Naive thymus-derived CD8-positive, alpha-beta T cell (primary cell): ENCODE results near the gene ACTR10. TPM values are rescaled to one million over a fixed set of nuclear protein-coding genes. Genes with fewer than 3 reads are reported as not detected.
A peak's percentile ranks its signal among the peaks of the same experiment; 100 is the strongest.
"Not testable (repeated sequence)": the region's sequence is repeated elsewhere in the genome, so short reads cannot be mapped to it uniquely, and the experiment has no call there.

ENCODE experiments used
- ATAC-seq, 2 donors: fragments of 150-1000 bp; cut with Tn5 transposase in 1 of 2; sonication (Bioruptor Pico), chemical (Tn5 transposase) in 1 of 2; 1 replicate in 1 of 2; 2 replicates in 1 of 2; pipeline ENCODE4 v1.10.0; 2021; ENCODE audit warnings: mild to moderate bottlenecking in 2 of 2, moderate library complexity in 2 of 2
- POLR2A ChIA-PET: fragments of 350-600 bp; sonication (Branson Sonifier 250); formaldehyde crosslinking; loops from one replicate; lab custom pipeline; 2021; ENCODE audit warnings: antibody characterized with exemption; lab: Charles Lee
- DNase-seq, 10 donors: peaks; one replicate each; pipeline versions ENCODE4 v3.0.0 to v3.0.0-alpha.2; 2020 to 2022
- H3K27ac Mint-ChIP-seq, 10 donors: one replicate each; pipeline ENCODE4 v1.8.0; 2020 to 2022; ENCODE audit warnings: mild to moderate bottlenecking in 10 of 10, mixed read lengths in 10 of 10, moderate library complexity in 4 of 10, inconsistent platforms in 1 of 10
- H3K27me3 Mint-ChIP-seq, 5 donors: one replicate each; pipeline ENCODE4 v1.8.0; 2021 to 2022; ENCODE audit warnings: mixed read lengths in 5 of 5
- H3K36me3 Mint-ChIP-seq, 3 donors: one replicate each; pipeline ENCODE4 v1.8.0; 2020 to 2022; ENCODE audit warnings: mixed read lengths in 3 of 3, mild to moderate bottlenecking in 2 of 3, inconsistent platforms in 1 of 3
- H3K4me1 Mint-ChIP-seq, 4 donors: one replicate each; pipeline ENCODE4 v1.8.0; 2021 to 2022; ENCODE audit warnings: mixed read lengths in 4 of 4
- H3K4me3 Mint-ChIP-seq, 10 donors: one replicate each; pipeline ENCODE4 v1.8.0; 2020 to 2022; ENCODE audit warnings: mild to moderate bottlenecking in 10 of 10, mixed read lengths in 10 of 10, moderate library complexity in 6 of 10, inconsistent platforms in 1 of 10
- H3K9me3 Mint-ChIP-seq, 9 donors: one replicate each; pipeline ENCODE4 v1.8.0; 2020 to 2022; ENCODE audit warnings: mixed read lengths in 9 of 9, mild to moderate bottlenecking in 3 of 9, inconsistent platforms in 1 of 9, moderate library complexity in 1 of 9
- polyA plus RNA-seq, 3 donors: library from polyadenylated mRNA; unstranded; fragments of 300-500 nt; fragmentation: Illumina TruSeq; gene quantifications; one replicate each; pipeline ENCODE4 v1.2.3, GENCODE V29; 2021
- total RNA-seq, 8 experiments: library from RNA in 2 of 8; stranded (reverse) in 2 of 8; gene quantifications; one replicate each; pipeline ENCODE4 v1.2.3 and lab custom pipeline; 2021 to 2026

The ACTR10 gene
- total and polyA plus RNA-seq, 5 experiments from 2014 or later, result 54.9 to 87.2 (median 80.3) TPM

- H3K36me3 Mint-ChIP-seq, result peaks cover 0 to 14% (median 4%) of the 10 kb centered on the region in 3 donors
- DNase-seq, result peak in 3 of 10 donors; percentile 5 to 17 (median 13)
- peaks cover 11 to 19% (median 14%) of the 10 kb centered on the region in 4 donors for H3K4me1 Mint-ChIP-seq
- POLR2A ChIA-PET, result interaction anchor here (1.0 kb wide), 1 partner anchor 60 kb away, joined by 5 read pairs; the partner anchor contains the start of gene ARID4A
- peak; percentile 27 to 45 for ATAC-seq
- no peak overlapping the region for H3K27ac Mint-ChIP-seq
- H3K4me3 Mint-ChIP-seq, result no peak overlapping the region
- peaks cover 0 to 2% (median 0%) of the 10 kb centered on the region in 5 donors for H3K27me3 Mint-ChIP-seq
- peaks cover 0 to 5% (median 0%) of the 10 kb centered on the region in 9 donors for H3K9me3 Mint-ChIP-seq
Measured at GRCh38 chr14:58238252-58239243, 38.6 kb downstream of the ACTR10 start.

- H3K27ac Mint-ChIP-seq, result no peak overlapping the region
- H3K4me3 Mint-ChIP-seq, result no peak overlapping the region
- DNase-seq (peak; percentile 68 to 94 (median 84)), ATAC-seq (peak; percentile 35 to 37)
- POLR2A ChIA-PET, result interaction anchor here (1.0 to 2.6 kb wide), 4 partner anchors 9 to 59 kb away, joined by 4 to 21 read pairs (median 10); partner anchors contain the start of genes ACTR10 and ARID4A
- H3K9me3 Mint-ChIP-seq, result peaks cover 0 to 5% (median 0%) of the 10 kb centered on the region in 9 donors
- peaks cover 16 to 24% (median 21%) of the 10 kb centered on the region in 4 donors for H3K4me1 Mint-ChIP-seq
- H3K27me3 Mint-ChIP-seq, result peaks cover 0 to 2% (median 0%) of the 10 kb centered on the region in 5 donors
- H3K36me3 Mint-ChIP-seq, result peaks cover 0 to 4% (median 2%) of the 10 kb centered on the region in 3 donors
Measured at GRCh38 chr14:58239244-58240195, 39.6 kb downstream of the ACTR10 start.

- ATAC-seq (peak; percentile 45 to 50), DNase-seq (no peak)
- H3K27ac Mint-ChIP-seq, result peak overlapping the region; percentile 97 to 99 (median 98)
- peaks cover 0 to 16% (median 2%) of the 10 kb centered on the region in 3 donors for H3K36me3 Mint-ChIP-seq
- POLR2A ChIA-PET, result interaction anchor here (0.6 to 2.1 kb wide), 14 partner anchors 8 to 184 kb away, joined by 3 to 51 read pairs (median 4); partner anchors contain the start of genes ACTR10, ARID4A, KIAA0586 and TIMM9
- peaks cover 0 to 2% (median 0%) of the 10 kb centered on the region in 5 donors for H3K27me3 Mint-ChIP-seq
- peaks cover 23 to 53% (median 51%) of the 10 kb centered on the region in 4 donors for H3K4me1 Mint-ChIP-seq
- peaks cover 0 to 5% (median 0%) of the 10 kb centered on the region in 9 donors for H3K9me3 Mint-ChIP-seq
- H3K4me3 Mint-ChIP-seq, result peak overlapping the region; percentile 93 to 100 (median 98)
Measured at GRCh38 chr14:58243790-58244555, 44.0 kb downstream of the ACTR10 start.

- H3K4me3 Mint-ChIP-seq, result peak within 1 kb of the TSS; percentile 93 to 100 (median 98)
- peaks cover 22 to 52% (median 51%) of the 10 kb centered on the region in 4 donors for H3K4me1 Mint-ChIP-seq
- peaks cover 0 to 21% (median 2%) of the 10 kb centered on the region in 3 donors for H3K36me3 Mint-ChIP-seq
- H3K27me3 Mint-ChIP-seq, result peaks cover 0 to 1% (median 0%) of the 10 kb centered on the region in 5 donors
- POLR2A ChIA-PET, result interaction anchor here (0.6 to 2.1 kb wide), 18 partner anchors 8 to 183 kb away, joined by 3 to 51 read pairs (median 4); partner anchors contain the start of genes ACTR10, ARID4A, KIAA0586 and TIMM9
- H3K9me3 Mint-ChIP-seq, result peaks cover 0 to 2% (median 0%) of the 10 kb centered on the region in 9 donors
- DNase-seq (peak; percentile 93 to 99 (median 98)), ATAC-seq (peak; percentile 91)
- peak within 1 kb of the TSS; percentile 97 to 99 (median 98) for H3K27ac Mint-ChIP-seq
Measured at GRCh38 chr14:58244556-58245387, 44.8 kb downstream of the ACTR10 start, which contains the start of gene PSMA3. PSMA3 (plus strand) TSS chr14:58244843; CDS start chr14:58244921, 78 bp downstream.

GRCh38 chr14:58245562-58245961 is 45.6 kb downstream of the ACTR10 start:
- peak overlapping the region; percentile 97 to 99 (median 98) for H3K27ac Mint-ChIP-seq
- POLR2A ChIA-PET, result interaction anchor here (0.6 to 2.1 kb wide), 6 partner anchors 13 to 53 kb away, joined by 3 to 51 read pairs (median 6); partner anchors contain the start of genes ACTR10 and ARID4A

GRCh38 chr14:58249611-58250010 is 49.7 kb downstream of the ACTR10 start:
- DNase-seq (no peak), ATAC-seq (no peak)
- Mint-ChIP-seq H3K27me3 (no peaks in the 10 kb centered on the region), H3K27ac (peak overlapping the region in 3 of 10 donors; percentile 59 to 71 (median 70)), H3K9me3 (peaks cover 0 to under 1% (median 0%) of the 10 kb centered on the region in 9 donors), H3K4me3 (no peak overlapping the region), H3K4me1 (peaks cover 12 to 55% (median 42%) of the 10 kb centered on the region in 4 donors), H3K36me3 (peaks cover 0 to 61% (median 10%) of the 10 kb centered on the region in 3 donors)
- POLR2A ChIA-PET, result interaction anchor here (1.4 kb wide), 1 partner anchor 49 kb away, joined by 5 read pairs; the partner anchor contains the start of gene ARID4A

More at GRCh38 chr14:58245562-58245961, 45.6 kb downstream of the ACTR10 start:
- ATAC-seq (no peak), DNase-seq (no peak)
- H3K4me3 Mint-ChIP-seq, result peak overlapping the region; percentile 93 to 100 (median 98)
- H3K4me1 Mint-ChIP-seq, result peaks cover 22 to 56% (median 54%) of the 10 kb centered on the region in 4 donors
- H3K9me3 Mint-ChIP-seq, result peaks cover 0 to 2% (median 0%) of the 10 kb centered on the region in 9 donors
- H3K36me3 Mint-ChIP-seq, result peaks cover 0 to 28% (median 0%) of the 10 kb centered on the region in 3 donors
- no peaks in the 10 kb centered on the region for H3K27me3 Mint-ChIP-seq

GRCh38 chr14:58258156-58258555 is 58.2 kb downstream of the ACTR10 start:
- peaks cover 0 to 81% (median 12%) of the 10 kb centered on the region in 3 donors for H3K36me3 Mint-ChIP-seq
- H3K27me3 Mint-ChIP-seq, result no peaks in the 10 kb centered on the region
- POLR2A ChIA-PET, result interaction anchor here (0.7 to 1.9 kb wide), 3 partner anchors 14 to 141 kb away, joined by 5 to 9 read pairs (median 5); partner anchors contain the start of genes ARID4A and PSMA3
- peak overlapping the region in 4 of 10 donors; percentile 25 to 52 (median 34) for H3K27ac Mint-ChIP-seq
- H3K4me3 Mint-ChIP-seq, result no peak overlapping the region
- no peaks in the 10 kb centered on the region for H3K9me3 Mint-ChIP-seq
- peaks cover 5 to 23% (median 10%) of the 10 kb centered on the region in 4 donors for H3K4me1 Mint-ChIP-seq
- DNase-seq, result no peak
- ATAC-seq, result no peak

- Mint-ChIP-seq H3K36me3 (peaks cover 0 to 80% (median 16%) of the 10 kb centered on the region in 3 donors), H3K4me1 (peaks cover 7 to 25% (median 18%) of the 10 kb centered on the region in 4 donors), H3K27ac (peak overlapping the region in 5 of 10 donors; percentile 20 to 70 (median 31))
- POLR2A ChIA-PET, H3K4me3 Mint-ChIP-seq, H3K9me3 Mint-ChIP-seq, H3K27me3 Mint-ChIP-seq, DNase-seq, ATAC-seq: not testable (repeated sequence)
Measured at GRCh38 chr14:58262005-58262404, 62.1 kb downstream of the ACTR10 start.

- ATAC-seq (no peak), DNase-seq (no peak)
- no peak overlapping the region for H3K4me3 Mint-ChIP-seq
- peak overlapping the region in 8 of 10 donors; percentile 7 to 75 (median 44) for H3K27ac Mint-ChIP-seq
- H3K4me1 Mint-ChIP-seq, result peaks cover 7 to 14% (median 11%) of the 10 kb centered on the region in 4 donors
- no peaks in the 10 kb centered on the region for H3K9me3 Mint-ChIP-seq
- POLR2A ChIA-PET, result interaction anchor here (0.9 kb wide), 1 partner anchor 33 kb away, joined by 3 read pairs; the partner anchor contains the start of gene ARID4A
- H3K36me3 Mint-ChIP-seq, result peaks cover 0 to 84% (median 19%) of the 10 kb centered on the region in 3 donors
- H3K27me3 Mint-ChIP-seq, result no peaks in the 10 kb centered on the region
Measured at GRCh38 chr14:58265401-58265800, 65.5 kb downstream of the ACTR10 start.
